Testis (tissue), 3 donors: ENCODE results near the gene LCNL1. TPM values are rescaled to one million over a fixed set of nuclear protein-coding genes. Genes with fewer than 3 reads are reported as not detected.

Experiments used
- DNase-seq: peaks from one replicate; pipeline ENCODE4 v3.0.0-alpha.2; 2019
- H3K27ac ChIP-seq, 2 donors: fragments of 200-600 bp; sonication (generic); one replicate each; pipeline ENCODE4 v1.5.1; 2019
- H3K27me3 ChIP-seq: fragments of 200-600 bp; sonication (generic); one replicate; pipeline ENCODE4 v1.5.1; 2019
- H3K36me3 ChIP-seq: fragments of 200-600 bp; sonication (generic); one replicate; pipeline ENCODE4 v1.5.1; 2017; ENCODE audit warnings: low read depth; ENCODE audit errors: missing control alignments
- H3K4me1 ChIP-seq: fragments of 200-600 bp; sonication (generic); one replicate; pipeline ENCODE4 v1.5.1; 2019
- H3K4me3 ChIP-seq, 2 donors: fragments of 200-600 bp; sonication (generic); one replicate each; pipeline ENCODE4 v1.5.1; 2017 to 2019
- H3K9me3 ChIP-seq: fragments of 200-600 bp; sonication (generic); one replicate; pipeline ENCODE4 v1.5.1; 2017
- POLR2A ChIP-seq: fragments of 450-650 bp; IDR thresholded peaks from one replicate; pipeline ENCODE4 v1.6.1; 2017; ENCODE audit warnings: antibody characterized with exemption, mild to moderate bottlenecking, moderate library complexity
- WGBS, 2 donors: methylation state at CpG; one replicate each; pipeline ENCODE4 v1.1.5; 2018; 5-methylcytosine and 5-hydroxymethylcytosine counted together
- intact Hi-C: fragments of 100-400 bp; cut with DNase I; formaldehyde crosslinking; loops from one replicate; pipeline ENCODE4 v1.15.1; 2023; ENCODE audit warnings: low total_unique reads
- polyA plus RNA-seq: library from polyadenylated mRNA; stranded (reverse); fragments of 350-450 nt; fragmentation: Illumina TruSeq; extraction: RNeasy Lipid Tissue Mini Kit (QIAGEN cat#74804); gene quantifications from one replicate; pipeline ENCODE4 v1.2.3, GENCODE V29; 2014; ENCODE audit warnings: low read depth, low replicate concordance; ENCODE audit not compliant: insufficient read depth
- total RNA-seq, 2 donors: library from RNA; depleted of rRNA; stranded (reverse); fragments of >200 nt; gene quantifications; one replicate each; pipeline ENCODE4 v1.2.3, GENCODE V29; 2016
- TF ChIP-seq, protein P1 (sequence below), 3 experiments: fragments of 450-650 bp in 2 of 3; fragments of 200-600 bp in 1 of 3; sonication (generic) in 1 of 3; IDR thresholded peaks; one replicate each; pipeline ENCODE4 v1.5.1; 2016 to 2019; ENCODE audit warnings: antibody characterized with exemption in 3 of 3, mild to moderate bottlenecking in 2 of 3, moderate library complexity in 1 of 3

LCNL1 gene
- total and polyA plus RNA-seq, 3 donors from 2014 or later = 17.5 to 131 (median 59.3) TPM

DNA sequence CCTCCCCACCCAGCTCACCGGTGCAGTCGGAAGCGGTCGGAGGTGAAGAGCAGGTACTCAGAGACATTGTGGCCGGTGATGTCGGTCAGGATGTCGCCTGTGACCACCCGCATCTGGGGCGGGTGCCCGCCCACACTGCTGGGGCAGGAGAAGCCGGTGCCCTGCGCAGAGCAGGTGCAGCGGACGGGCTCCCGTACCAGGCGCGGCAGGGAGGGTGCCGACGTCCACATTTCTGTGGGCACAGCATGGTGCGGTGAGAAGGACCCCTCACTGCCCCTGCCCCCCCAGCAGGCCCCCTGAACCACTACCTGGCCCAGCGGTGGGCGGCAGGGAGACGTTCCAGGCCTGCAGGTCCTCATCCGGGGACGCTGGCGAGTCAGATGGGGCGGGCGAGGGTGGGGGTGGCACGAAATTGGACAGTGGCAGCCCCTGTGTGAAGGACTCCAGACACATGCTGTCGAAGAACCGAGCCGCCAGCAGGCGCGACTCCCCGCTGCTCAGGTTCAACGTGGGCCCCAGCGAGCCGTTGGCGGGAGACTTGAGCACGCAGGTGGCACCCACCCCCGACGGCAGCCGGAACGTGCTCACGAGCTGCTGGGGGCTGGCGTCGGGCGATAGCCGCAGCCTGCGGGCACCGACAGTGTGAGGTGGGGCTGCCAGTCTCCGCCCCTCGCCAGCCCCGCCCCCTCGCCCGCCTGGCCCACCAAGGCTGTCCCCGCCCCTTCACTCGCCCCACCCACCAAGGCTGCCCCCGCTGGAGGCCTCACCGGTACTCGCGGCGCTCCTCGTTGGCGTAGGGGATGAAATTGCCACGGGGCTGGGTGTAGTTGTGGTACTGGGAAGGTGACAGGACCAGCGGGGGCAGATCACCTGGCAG lies 30.1 kb downstream of the LCNL1 start:
- H3K27ac ChIP-seq = no peak overlapping the region
- H3K27me3 ChIP-seq = no peaks in the 10 kb centered on the region
- DNase-seq = no peak
- peaks cover 2% of the 10 kb centered on the region for H3K4me1 ChIP-seq
- no peaks in the 10 kb centered on the region for H3K9me3 ChIP-seq
- no peak for TF ChIP-seq POLR2A
- TF ChIP-seq, protein P1, sequence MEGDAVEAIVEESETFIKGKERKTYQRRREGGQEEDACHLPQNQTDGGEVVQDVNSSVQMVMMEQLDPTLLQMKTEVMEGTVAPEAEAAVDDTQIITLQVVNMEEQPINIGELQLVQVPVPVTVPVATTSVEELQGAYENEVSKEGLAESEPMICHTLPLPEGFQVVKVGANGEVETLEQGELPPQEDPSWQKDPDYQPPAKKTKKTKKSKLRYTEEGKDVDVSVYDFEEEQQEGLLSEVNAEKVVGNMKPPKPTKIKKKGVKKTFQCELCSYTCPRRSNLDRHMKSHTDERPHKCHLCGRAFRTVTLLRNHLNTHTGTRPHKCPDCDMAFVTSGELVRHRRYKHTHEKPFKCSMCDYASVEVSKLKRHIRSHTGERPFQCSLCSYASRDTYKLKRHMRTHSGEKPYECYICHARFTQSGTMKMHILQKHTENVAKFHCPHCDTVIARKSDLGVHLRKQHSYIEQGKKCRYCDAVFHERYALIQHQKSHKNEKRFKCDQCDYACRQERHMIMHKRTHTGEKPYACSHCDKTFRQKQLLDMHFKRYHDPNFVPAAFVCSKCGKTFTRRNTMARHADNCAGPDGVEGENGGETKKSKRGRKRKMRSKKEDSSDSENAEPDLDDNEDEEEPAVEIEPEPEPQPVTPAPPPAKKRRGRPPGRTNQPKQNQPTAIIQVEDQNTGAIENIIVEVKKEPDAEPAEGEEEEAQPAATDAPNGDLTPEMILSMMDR (IDR thresholded peaks at IDR 0.05) = no peak
- H3K4me3 ChIP-seq = no peak overlapping the region
- WGBS, 2 donors = 87 to 90% methylated on average over 26 to 67 of the region's 67 CpGs
- H3K36me3 ChIP-seq = no peaks in the 10 kb centered on the region
- intact Hi-C loops = no loop called here

GRCh38 chr9:137013571-137013940 lies 30.8 kb downstream of the LCNL1 start:
- Histone ChIP-seq H3K4me3 (no peak overlapping the region), H3K36me3 (no peaks in the 10 kb centered on the region), H3K9me3 (no peaks in the 10 kb centered on the region), H3K27me3 (no peaks in the 10 kb centered on the region), H3K27ac (no peak overlapping the region), H3K4me1 (no peaks in the 10 kb centered on the region)
- no peak for TF ChIP-seq POLR2A
- TF ChIP-seq, protein P1 (IDR thresholded peaks at IDR 0.05) = no peak
- no peak for DNase-seq
- intact Hi-C loops = no loop called here
- WGBS, 2 donors = 96 to 97% methylated on average over 11 to 20 of the region's 20 CpGs

DNA sequence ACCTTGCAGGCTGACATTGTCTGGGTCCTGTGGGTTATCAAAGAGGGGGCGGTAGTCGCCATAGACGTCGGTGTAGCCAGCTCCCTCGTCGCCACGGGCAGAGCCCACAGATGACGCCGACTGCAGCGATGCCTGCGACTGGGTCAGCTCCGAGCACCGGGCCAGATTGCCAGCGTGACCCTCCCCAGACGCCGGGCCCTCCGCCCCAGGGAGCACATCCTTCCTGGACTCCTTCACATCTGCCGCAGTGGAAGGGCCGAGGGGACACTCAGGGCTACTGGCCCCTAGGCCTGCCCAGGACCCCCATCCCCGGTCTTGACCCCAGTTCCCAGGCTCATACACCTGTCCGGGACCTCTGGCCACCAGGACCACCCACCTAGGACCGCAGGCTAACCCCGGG lies 31.4 kb downstream of the LCNL1 start:
- intact Hi-C loops = no loop called here
- Histone ChIP-seq H3K27ac (no peak overlapping the region), H3K9me3 (no peaks in the 10 kb centered on the region), H3K27me3 (no peaks in the 10 kb centered on the region), H3K36me3 (no peaks in the 10 kb centered on the region), H3K4me1 (no peaks in the 10 kb centered on the region), H3K4me3 (no peak overlapping the region)
- DNase-seq = no peak
- TF ChIP-seq, protein P1 (IDR thresholded peaks at IDR 0.05) = no peak
- TF ChIP-seq POLR2A = no peak
- WGBS, 2 donors = 91 to 93% methylated on average over 8 to 22 of the region's 23 CpGs

- no peak overlapping the region for H3K27ac ChIP-seq
- H3K4me3 ChIP-seq = no peak overlapping the region
- 95 to 98% methylated on average over 17 to 36 of the region's 36 CpGs for WGBS, 2 donors
- TF ChIP-seq, protein P1 (IDR thresholded peaks at IDR 0.05) = no peak
- no peak for TF ChIP-seq POLR2A
- no peaks in the 10 kb centered on the region for H3K9me3 ChIP-seq
- no peak for DNase-seq
- H3K4me1 ChIP-seq = no peaks in the 10 kb centered on the region
- H3K27me3 ChIP-seq = no peaks in the 10 kb centered on the region
- intact Hi-C loops = no loop called here
- no peaks in the 10 kb centered on the region for H3K36me3 ChIP-seq
Observed at GRCh38 chr9:137014776-137015539, 32.2 kb downstream of the LCNL1 start.
